ENCODE measurements around the gene LPAR5.

Gene LPAR5

GRCh38 chr12:6570264-6570887, 65.4 kb downstream of the LPAR5 start:
- no peak for TF ChIP-seq GATA2 (IDR thresholded peaks at IDR 0.05; ENCODE audit: low read depth, low read length)
- no peak for TF ChIP-seq GATA3 (IDR thresholded peaks at IDR 0.05; ENCODE audit: low read depth, low read length)

- no peak for TF ChIP-seq GATA3 (IDR thresholded peaks at IDR 0.05; ENCODE audit: low read depth, low read length)
- no peak for TF ChIP-seq GATA2 (IDR thresholded peaks at IDR 0.05; ENCODE audit: low read depth, low read length)
Observed at GRCh38 chr12:6569786-6570185, 66.0 kb downstream of the LPAR5 start.

- no peak for TF ChIP-seq GATA3 (IDR thresholded peaks at IDR 0.05; ENCODE audit: low read depth, low read length)
- no peak for TF ChIP-seq GATA2 (IDR thresholded peaks at IDR 0.05; ENCODE audit: low read depth, low read length)
Observed at GRCh38 chr12:6569312-6569711, 66.4 kb downstream of the LPAR5 start.

All from SH-SY5Y (cell line).